ENCODE data around the gene CFAP46.
"Not testable (repeated sequence)": the region's sequence is repeated elsewhere in the genome, so short reads cannot be mapped to it uniquely, and the experiment has no call there.

CFAP46 gene

GRCh38 chr10:132793213-132793612 lies 149.2 kb downstream of the CFAP46 start:
- Histone ChIP-seq H3K9me3 (ENCODE audit: control insufficient read depth, insufficient read depth, low read length) (no peaks in the 10 kb centered on the region), H3K4me1 (ENCODE audit: insufficient read depth, low read length) (no peaks in the 10 kb centered on the region), H3K9ac (ENCODE audit: low read depth, low read length) (no peak overlapping the region), H3K36me3 (ENCODE audit: insufficient read depth, low read length) (no peaks in the 10 kb centered on the region)

- Histone ChIP-seq H3K9ac (ENCODE audit: low read depth, low read length) (no peak overlapping the region), H3K4me1 (ENCODE audit: insufficient read depth, low read length) (no peaks in the 10 kb centered on the region), H3K9me3 (ENCODE audit: control insufficient read depth, insufficient read depth, low read length) (no peaks in the 10 kb centered on the region), H3K36me3 (ENCODE audit: insufficient read depth, low read length) (no peaks in the 10 kb centered on the region)
Observed at GRCh38 chr10:132792796-132793195, 149.6 kb downstream of the CFAP46 start.

GRCh38 chr10:132792099-132792498 lies 150.3 kb downstream of the CFAP46 start:
- H3K4me1 ChIP-seq (ENCODE audit: insufficient read depth, low read length); H3K9me3 ChIP-seq (ENCODE audit: control insufficient read depth, insufficient read depth, low read length); H3K9ac ChIP-seq (ENCODE audit: low read depth, low read length); H3K36me3 ChIP-seq (ENCODE audit: insufficient read depth, low read length): not testable (repeated sequence)

- Histone ChIP-seq H3K9me3 (ENCODE audit: control insufficient read depth, insufficient read depth, low read length) (no peaks in the 10 kb centered on the region), H3K36me3 (ENCODE audit: insufficient read depth, low read length) (no peaks in the 10 kb centered on the region), H3K4me1 (ENCODE audit: insufficient read depth, low read length) (no peaks in the 10 kb centered on the region), H3K9ac (ENCODE audit: low read depth, low read length) (no peak overlapping the region)
Observed at GRCh38 chr10:132790934-132791829, 151.2 kb downstream of the CFAP46 start.

GRCh38 chr10:132790470-132790869 lies 151.9 kb downstream of the CFAP46 start:
- no peak overlapping the region for H3K9ac ChIP-seq (ENCODE audit: low read depth, low read length)
- H3K4me1 ChIP-seq (ENCODE audit: insufficient read depth, low read length), result no peaks in the 10 kb centered on the region
- no peaks in the 10 kb centered on the region for H3K36me3 ChIP-seq (ENCODE audit: insufficient read depth, low read length)
- no peaks in the 10 kb centered on the region for H3K9me3 ChIP-seq (ENCODE audit: control insufficient read depth, insufficient read depth, low read length)

GRCh38 chr10:132789659-132790148 lies 152.7 kb downstream of the CFAP46 start:
- no peak overlapping the region for H3K9ac ChIP-seq (ENCODE audit: low read depth, low read length)
- no peaks in the 10 kb centered on the region for H3K9me3 ChIP-seq (ENCODE audit: control insufficient read depth, insufficient read depth, low read length)
- H3K36me3 ChIP-seq (ENCODE audit: insufficient read depth, low read length), result no peaks in the 10 kb centered on the region

GRCh38 chr10:132788831-132789219 lies 153.5 kb downstream of the CFAP46 start:
- Histone ChIP-seq H3K9ac (ENCODE audit: low read depth, low read length) (peak overlapping the region; percentile 44; the same call in 1 of the 2 replicates), H3K4me1 (ENCODE audit: insufficient read depth, low read length) (no peaks in the 10 kb centered on the region), H3K36me3 (ENCODE audit: insufficient read depth, low read length) (no peaks in the 10 kb centered on the region), H3K9me3 (ENCODE audit: control insufficient read depth, insufficient read depth, low read length) (no peaks in the 10 kb centered on the region)

More at GRCh38 chr10:132789659-132790148, 152.7 kb downstream of the CFAP46 start:
- H3K4me1 ChIP-seq (ENCODE audit: insufficient read depth, low read length), result no peaks in the 10 kb centered on the region

GRCh38 chr10:132788180-132788830 lies 154.1 kb downstream of the CFAP46 start:
- Histone ChIP-seq H3K9me3 (ENCODE audit: control insufficient read depth, insufficient read depth, low read length) (no peaks in the 10 kb centered on the region), H3K36me3 (ENCODE audit: insufficient read depth, low read length) (no peaks in the 10 kb centered on the region), H3K9ac (ENCODE audit: low read depth, low read length) (peak overlapping the region; percentile 44; the same call in 1 of the 2 replicates), H3K4me1 (ENCODE audit: insufficient read depth, low read length) (peaks cover 4% of the 10 kb centered on the region)

- H3K9ac ChIP-seq (ENCODE audit: low read depth, low read length), result peak overlapping the region; percentile 44; the same call in 1 of the 2 replicates
- H3K9me3 ChIP-seq (ENCODE audit: control insufficient read depth, insufficient read depth, low read length), result no peaks in the 10 kb centered on the region
- H3K36me3 ChIP-seq (ENCODE audit: insufficient read depth, low read length), result no peaks in the 10 kb centered on the region
- H3K4me1 ChIP-seq (ENCODE audit: insufficient read depth, low read length), result peaks cover 11% of the 10 kb centered on the region
Observed at GRCh38 chr10:132787495-132788179, 154.7 kb downstream of the CFAP46 start.

- H3K36me3 ChIP-seq (ENCODE audit: insufficient read depth, low read length), result no peaks in the 10 kb centered on the region
- H3K9ac ChIP-seq (ENCODE audit: low read depth, low read length), result peak overlapping the region; percentile 28; the same call in 1 of the 2 replicates
- H3K9me3 ChIP-seq (ENCODE audit: control insufficient read depth, insufficient read depth, low read length), result no peaks in the 10 kb centered on the region
- H3K4me1 ChIP-seq (ENCODE audit: insufficient read depth, low read length), result peaks cover 11% of the 10 kb centered on the region
Observed at GRCh38 chr10:132786884-132787494, 155.4 kb downstream of the CFAP46 start.

- H3K36me3 ChIP-seq (ENCODE audit: insufficient read depth, low read length), result no peaks in the 10 kb centered on the region
- H3K9ac ChIP-seq (ENCODE audit: low read depth, low read length), result peak overlapping the region; percentile 24; the same call in 1 of the 2 replicates
- no peaks in the 10 kb centered on the region for H3K9me3 ChIP-seq (ENCODE audit: control insufficient read depth, insufficient read depth, low read length)
- H3K4me1 ChIP-seq (ENCODE audit: insufficient read depth, low read length), result peaks cover 11% of the 10 kb centered on the region
Observed at GRCh38 chr10:132786476-132786883, 155.9 kb downstream of the CFAP46 start.

- Histone ChIP-seq H3K36me3 (ENCODE audit: insufficient read depth, low read length) (no peaks in the 10 kb centered on the region), H3K9me3 (ENCODE audit: control insufficient read depth, insufficient read depth, low read length) (no peaks in the 10 kb centered on the region), H3K9ac (ENCODE audit: low read depth, low read length) (peak within 1 kb of the TSS; percentile 24; the same call in 1 of the 2 replicates), H3K4me1 (ENCODE audit: insufficient read depth, low read length) (peaks cover 11% of the 10 kb centered on the region)
Observed at GRCh38 chr10:132785723-132786475, 156.5 kb downstream of the CFAP46 start, which contains the start of gene NKX6-2. NKX6-2 (minus strand) TSS chr10:132786147; CDS start chr10:132785948, 199 bp downstream.
